Neural cell (in vitro differentiated cells): ENCODE data around the gene DUOX1. TPM values are rescaled to one million over a fixed set of nuclear protein-coding genes. Genes with fewer than 3 reads are reported as not detected.

Experiments
- H2AFZ ChIP-seq: fragments of 200-600, 300-800 bp; sonication (generic), shearing (Covaris generic); 2 replicates; pipeline ENCODE4 v1.6.0; 2014; ENCODE audit warnings: low read depth, mild to moderate bottlenecking, antibody characterized with exemption, low read length, moderate library complexity
- H3F3A ChIP-seq: fragments of 200-600 bp; shearing (Covaris generic); 2 replicates; pipeline ENCODE4 v1.6.1; 2016; ENCODE audit warnings: mild to moderate bottlenecking, moderate library complexity, mixed read lengths, antibody characterized with exemption, low read length; ENCODE audit not compliant: insufficient read depth, poor library complexity, severe bottlenecking
- H3K27ac ChIP-seq: fragments of 200-600, 300-800 bp; sonication (generic), shearing (Covaris generic); 2 replicates; pipeline ENCODE4 v1.5.1; 2014; ENCODE audit warnings: mild to moderate bottlenecking, low read length, moderate library complexity
- H3K27me3 ChIP-seq: fragments of 300-800, 200-600 bp; sonication (generic), shearing (Covaris generic); 2 replicates; pipeline ENCODE4 v1.6.0; 2014; ENCODE audit warnings: mild to moderate bottlenecking, low read depth, low read length, moderate library complexity; ENCODE audit not compliant: insufficient read depth
- H3K36me3 ChIP-seq: fragments of 300-800, 200-600 bp; sonication (generic), shearing (Covaris generic); 2 replicates; pipeline ENCODE4 v1.5.1; 2014; ENCODE audit warnings: mild to moderate bottlenecking, antibody characterized with exemption, low read length, moderate library complexity; ENCODE audit not compliant: insufficient read depth
- H3K4me2 ChIP-seq: fragments of 300-800, 200-600 bp; sonication (generic), shearing (Covaris generic); 2 replicates; pipeline ENCODE4 v1.6.0; 2014; ENCODE audit warnings: mild to moderate bottlenecking, low read length
- H3K4me3 ChIP-seq: fragments of 300-800, 200-600 bp; sonication (generic), shearing (Covaris generic); 2 replicates; pipeline ENCODE4 v1.5.1; 2014; ENCODE audit warnings: mild to moderate bottlenecking, low read length, moderate library complexity
- H3K79me2 ChIP-seq: fragments of 200-600 bp; shearing (Covaris generic); replicated peaks from 2 replicates; pipeline ENCODE4 v1.6.0; 2014; ENCODE audit warnings: mild to moderate bottlenecking, low read length, moderate library complexity; ENCODE audit not compliant: insufficient read depth
- H3K9ac ChIP-seq: fragments of 300-800, 200-600 bp; sonication (generic), shearing (Covaris generic); 2 replicates; pipeline ENCODE4 v1.6.1; 2016; ENCODE audit warnings: mild to moderate bottlenecking, low read length, mixed read lengths
- H3K9me2 ChIP-seq: fragments of 200-600 bp; shearing (Covaris generic); 2 replicates; pipeline ENCODE4 v1.6.1; 2016; ENCODE audit warnings: mild to moderate bottlenecking, low read length, mixed read lengths; ENCODE audit not compliant: insufficient read depth
- H3K9me3 ChIP-seq: fragments of 200-600, 300-800 bp; sonication (generic), shearing (Covaris generic); 2 replicates; pipeline ENCODE4 v1.6.1; 2016; ENCODE audit warnings: mild to moderate bottlenecking, mixed run types, low read length, moderate library complexity, mixed read lengths
- H4K20me1 ChIP-seq: fragments of 200-600 bp; shearing (Covaris generic); 2 replicates; pipeline ENCODE4 v1.6.1; 2016; ENCODE audit warnings: mild to moderate bottlenecking, mixed run types; ENCODE audit not compliant: insufficient read depth
- CTCF ChIP-seq: fragments of 450-650 bp; IDR thresholded peaks from 2 replicates; pipeline ENCODE4 v1.5.1; 2014; ENCODE audit warnings: antibody characterized with exemption, mild to moderate bottlenecking, moderate library complexity; ENCODE audit not compliant: poor library complexity, severe bottlenecking
- EP300 ChIP-seq: fragments of 450-650 bp; conservative IDR thresholded peaks from 2 replicates; pipeline ENCODE4 v1.6.1; 2014; ENCODE audit warnings: antibody characterized with exemption, mild to moderate bottlenecking, moderate library complexity; ENCODE audit not compliant: poor library complexity, severe bottlenecking
- EZH2 ChIP-seq: fragments of 200-600, 300-800 bp; shearing (Covaris generic), sonication (generic); IDR thresholded peaks from 2 replicates; pipeline ENCODE4 v1.6.1; 2014; ENCODE audit warnings: antibody characterized with exemption, low read length, borderline replicate concordance, mild to moderate bottlenecking; ENCODE audit not compliant: insufficient read depth, poor library complexity, severe bottlenecking
- MXI1 ChIP-seq: fragments of 450-650 bp; conservative IDR thresholded peaks from 2 replicates; pipeline ENCODE4 v1.6.1; 2014; ENCODE audit warnings: antibody characterized with exemption, mild to moderate bottlenecking; ENCODE audit not compliant: poor library complexity, severe bottlenecking
- POLR2AphosphoS5 ChIP-seq: IDR thresholded peaks from 2 replicates; pipeline ENCODE4 v1.6.1; 2012
- RAD21 ChIP-seq: fragments of 450-650 bp; conservative IDR thresholded peaks from 2 replicates; pipeline ENCODE4 v1.6.1; 2014; ENCODE audit warnings: antibody characterized with exemption, mild to moderate bottlenecking, moderate library complexity
- REST ChIP-seq: IDR thresholded peaks from 2 replicates; pipeline ENCODE4 v1.6.1; 2012; ENCODE audit warnings: borderline replicate concordance
- SMC3 ChIP-seq: fragments of 450-650 bp; conservative IDR thresholded peaks from 2 replicates; pipeline ENCODE4 v1.6.1; 2014; ENCODE audit warnings: antibody characterized with exemption, mild to moderate bottlenecking, moderate library complexity; ENCODE audit not compliant: poor library complexity
- TAF1 ChIP-seq: IDR thresholded peaks from 2 replicates; pipeline ENCODE4 v1.6.1; 2012; ENCODE audit warnings: low read depth
- polyA plus RNA-seq: library from polyadenylated mRNA; depleted of rRNA; stranded (reverse); fragments of >200 nt; gene quantifications from 2 replicates; pipeline ENCODE4 v1.2.3, GENCODE V29; 2014

Gene DUOX1
- polyA plus RNA-seq, 1 donor from 2014 or later: not detected

GRCh38 chr15:45150481-45150880 is 20.7 kb downstream of the DUOX1 start:
- no peaks in the 10 kb centered on the region for H4K20me1 ChIP-seq
- no peaks in the 10 kb centered on the region for H3K79me2 ChIP-seq
- H3K36me3 ChIP-seq: no peaks in the 10 kb centered on the region
- no peaks in the 10 kb centered on the region for H3K9me3 ChIP-seq
- no peak overlapping the region for H3K27ac ChIP-seq
- TF ChIP-seq TAF1: no peak
- no peaks in the 10 kb centered on the region for H3K27me3 ChIP-seq
- no peaks in the 10 kb centered on the region for H3F3A ChIP-seq
- no peak overlapping the region for H2AFZ ChIP-seq
- H3K9ac ChIP-seq: no peak overlapping the region
- no peak overlapping the region for H3K4me3 ChIP-seq
- no peaks in the 10 kb centered on the region for H3K9me2 ChIP-seq
- H3K4me2 ChIP-seq: no peak overlapping the region

GRCh38 chr15:45150997-45151396 is 21.2 kb downstream of the DUOX1 start:
- no peaks in the 10 kb centered on the region for H3K9me2 ChIP-seq
- H3K79me2 ChIP-seq: no peaks in the 10 kb centered on the region
- H3K27ac ChIP-seq: no peak overlapping the region
- TF ChIP-seq MXI1 (no peak), REST (no peak), CTCF (no peak), EP300 (no peak), RAD21 (no peak), TAF1 (no peak), POLR2AphosphoS5 (no peak), SMC3 (no peak), EZH2 (no peak)
- H2AFZ ChIP-seq: no peak overlapping the region
- no peaks in the 10 kb centered on the region for H3F3A ChIP-seq
- H3K4me3 ChIP-seq: no peak overlapping the region
- no peaks in the 10 kb centered on the region for H3K36me3 ChIP-seq
- H4K20me1 ChIP-seq: no peaks in the 10 kb centered on the region
- no peak overlapping the region for H3K9ac ChIP-seq
- no peak overlapping the region for H3K4me2 ChIP-seq
- H3K9me3 ChIP-seq: no peaks in the 10 kb centered on the region
- H3K27me3 ChIP-seq: no peaks in the 10 kb centered on the region
